ENCODE data around the gene PARD3B.

DNA sequence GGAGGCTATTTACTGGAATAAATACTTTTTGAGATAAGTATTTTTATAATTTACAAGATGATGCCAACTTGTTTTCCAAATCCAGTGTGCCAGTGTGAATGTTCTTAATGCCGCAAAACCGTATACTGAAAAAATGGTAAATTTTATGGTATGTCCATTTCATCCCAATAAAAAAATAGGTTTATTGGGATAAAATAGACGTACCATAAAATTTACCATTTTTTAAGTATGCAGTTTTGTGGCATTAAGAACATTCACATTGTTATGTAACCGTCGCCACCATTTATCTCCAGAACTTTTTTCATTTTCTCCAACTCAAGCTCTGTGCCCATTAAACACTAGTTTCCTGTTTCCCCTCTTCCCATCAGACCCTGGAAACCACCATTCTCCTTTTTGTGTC lies 167.9 kb downstream of the PARD3B start:
- TF ChIP-seq TAF1 (IDR thresholded peaks at IDR 0.05; ENCODE audit: borderline replicate concordance, low read depth, low read length) = no peak
- TF ChIP-seq POLR2A (IDR thresholded peaks at IDR 0.05; ENCODE audit: low read depth, low read length) = no peak
- no peak for TF ChIP-seq POLR2AphosphoS5 (IDR thresholded peaks at IDR 0.05; ENCODE audit: low read depth, low read length)

Measured in GM12892 (cell line).